ENCODE results near the gene MX2. TPM values are rescaled to one million over a fixed set of nuclear protein-coding genes. Genes with fewer than 3 reads are reported as not detected.

MX2 gene
- total and polyA plus RNA-seq, 2 donors (not counting 1 experiment from before 2014, with no cell fraction given): 51.2 to 64.3 TPM

- peaks cover 1 to 100% of the 10 kb centered on the region in 2 experiments for H3K36me3 ChIP-seq (replicated peaks in 1 of 2; ENCODE audit: control extremely low read depth in 1 of 2, control insufficient read depth in 1 of 2, extremely low read depth in 1 of 2, insufficient read depth in 2 of 2, low read length in 1 of 2)
- H3K4me2 ChIP-seq (replicated peaks; ENCODE audit: low read depth, low read length, poor library complexity, severe bottlenecking): no peak overlapping the region
- H3K4me1 Mint-ChIP-seq: peaks cover 7% of the 10 kb centered on the region
- H3K9me3 Mint-ChIP-seq (ENCODE audit: insufficient read depth): peaks cover 4% of the 10 kb centered on the region
- ChIA-PET CTCF (interaction anchor here (1.5 kb wide), 1 partner anchor 154 kb away, joined by 4 read pairs; no protein-coding TSS in a partner anchor), POLR2A (no interaction called here)
- no peaks in the 10 kb centered on the region for H3K27me3 Mint-ChIP-seq
- H3K4me3 Mint-ChIP-seq: no peak overlapping the region
- H3K27ac Mint-ChIP-seq: no peak overlapping the region
- H3K9ac ChIP-seq (ENCODE audit: low read length): no peak overlapping the region
- H2AFZ ChIP-seq (ENCODE audit: insufficient read depth, low read depth, low read length, poor library complexity, severe bottlenecking): no peak overlapping the region
- DNase-seq: no peak
- TF ChIP-seq CTCF (IDR thresholded peaks at IDR 0.05) (no peak), EZH2 (IDR thresholded peaks at IDR 0.05; ENCODE audit: borderline replicate concordance, insufficient read depth, low read depth, low read length, poor library complexity, severe bottlenecking) (no peak)
- no peaks in the 10 kb centered on the region for H3K27me3 ChIP-seq (replicated peaks in 1 of 4; ENCODE audit: control extremely low read depth in 1 of 4, control insufficient read depth in 3 of 4, insufficient read depth in 4 of 4, low read length in 3 of 4)
- no peaks in the 10 kb centered on the region for H4K20me1 ChIP-seq (ENCODE audit: control insufficient read depth, insufficient read depth, low read length, poor library complexity, severe bottlenecking)
- H3K27ac ChIP-seq (ENCODE audit: low read length in 2 of 2): no peak overlapping the region
- H3K4me3 ChIP-seq (ENCODE audit: control extremely low read depth in 1 of 5, extremely low read depth in 1 of 5, insufficient read depth in 1 of 5, low read depth in 2 of 5, low read length in 4 of 5): no peak overlapping the region
- peaks cover 4 to 5% of the 10 kb centered on the region in 2 donors for H3K4me1 ChIP-seq (ENCODE audit: control insufficient read depth in 2 of 2, insufficient read depth in 2 of 2, low read length in 2 of 2)
- peaks cover 2 to 9% (median 3%) of the 10 kb centered on the region in 3 donors for H3K9me3 ChIP-seq (ENCODE audit: control extremely low read depth in 1 of 3, control insufficient read depth in 2 of 3, insufficient read depth in 1 of 3, low read length in 2 of 3)
- no peaks in the 10 kb centered on the region for H3K79me2 ChIP-seq (ENCODE audit: control insufficient read depth, insufficient read depth, low read length)
- 75% methylated on average over 1 of the region's 2 CpGs for WGBS (ENCODE audit: insufficient coverage)
- intact Hi-C loops (cut with micrococcal nuclease): no loop called here
- ATAC-seq (ENCODE audit: low read depth): no peak
Measured at GRCh38 chr21:41437729-41438128, 75.9 kb downstream of the MX2 start.

- intact Hi-C loops (cut with micrococcal nuclease): no loop called here
- Histone ChIP-seq H3K36me3 (replicated peaks in 1 of 2; ENCODE audit: control extremely low read depth in 1 of 2, control insufficient read depth in 1 of 2, extremely low read depth in 1 of 2, insufficient read depth in 2 of 2, low read length in 1 of 2) (peaks cover 1 to 99% of the 10 kb centered on the region in 2 experiments), H3K4me3 (ENCODE audit: control extremely low read depth in 1 of 5, extremely low read depth in 1 of 5, insufficient read depth in 1 of 5, low read depth in 2 of 5, low read length in 4 of 5) (no peak overlapping the region), H3K4me1 (ENCODE audit: control insufficient read depth in 2 of 2, insufficient read depth in 2 of 2, low read length in 2 of 2) (no peaks in the 10 kb centered on the region), H3K4me2 (replicated peaks; ENCODE audit: low read depth, low read length, poor library complexity, severe bottlenecking) (no peak overlapping the region), H3K27me3 (replicated peaks in 1 of 4; ENCODE audit: control extremely low read depth in 1 of 4, control insufficient read depth in 3 of 4, insufficient read depth in 4 of 4, low read length in 3 of 4) (no peaks in the 10 kb centered on the region), H3K9me3 (ENCODE audit: control extremely low read depth in 1 of 3, control insufficient read depth in 2 of 3, insufficient read depth in 1 of 3, low read length in 2 of 3) (peaks cover 2 to 7% (median 3%) of the 10 kb centered on the region in 3 donors), H3K9ac (ENCODE audit: low read length) (no peak overlapping the region), H3K79me2 (ENCODE audit: control insufficient read depth, insufficient read depth, low read length) (no peaks in the 10 kb centered on the region), H2AFZ (ENCODE audit: insufficient read depth, low read depth, low read length, poor library complexity, severe bottlenecking) (no peak overlapping the region), H3K27ac (ENCODE audit: low read length in 2 of 2) (no peak overlapping the region), H4K20me1 (ENCODE audit: control insufficient read depth, insufficient read depth, low read length, poor library complexity, severe bottlenecking) (no peaks in the 10 kb centered on the region)
- peaks cover 4% of the 10 kb centered on the region for H3K9me3 Mint-ChIP-seq (ENCODE audit: insufficient read depth)
- ChIA-PET CTCF (interaction anchor here (1.5 kb wide), 2 partner anchors 155 kb away, joined by 4 read pairs; no protein-coding TSS in a partner anchor), POLR2A (no interaction called here)
- H3K27ac Mint-ChIP-seq: no peak overlapping the region
- WGBS (ENCODE audit: insufficient coverage): 93% methylated on average over 9 of the region's 13 CpGs
- no peak for TF ChIP-seq CTCF (IDR thresholded peaks at IDR 0.05)
- no peak for TF ChIP-seq EZH2 (IDR thresholded peaks at IDR 0.05; ENCODE audit: borderline replicate concordance, insufficient read depth, low read depth, low read length, poor library complexity, severe bottlenecking)
- no peaks in the 10 kb centered on the region for H3K27me3 Mint-ChIP-seq
- ATAC-seq (ENCODE audit: low read depth): no peak
- H3K4me3 Mint-ChIP-seq: no peak overlapping the region
- H3K4me1 Mint-ChIP-seq: no peaks in the 10 kb centered on the region
- DNase-seq: no peak
Measured at GRCh38 chr21:41438425-41439113, 76.7 kb downstream of the MX2 start.

Measured in B cell (primary cell).